Mesenchymal stem cell (in vitro differentiated cells and primary cell): ENCODE data around the gene DAND5.

ENCODE experiments used
- DNase-seq: peaks from one replicate; pipeline ENCODE4 v3.0.0-alpha.2; 2013
- H2AFZ ChIP-seq: one replicate; pipeline ENCODE4 v1.6.1; 2013; ENCODE audit warnings: low read depth, mild to moderate bottlenecking, control low read depth, inconsistent platforms, low read length, moderate library complexity
- H2AK5ac ChIP-seq: 2 replicates; pipeline ENCODE4 v1.6.1; 2013; ENCODE audit warnings: low read length, moderate library complexity, mild to moderate bottlenecking, inconsistent platforms; ENCODE audit not compliant: severe bottlenecking
- H2BK120ac ChIP-seq: one replicate; pipeline ENCODE4 v1.6.1; 2013; ENCODE audit warnings: low read depth, mild to moderate bottlenecking, inconsistent platforms, low read length, moderate library complexity
- H2BK12ac ChIP-seq, 2 experiments: one replicate each; pipeline ENCODE4 v1.6.1; 2013; ENCODE audit warnings: inconsistent platforms in 2 of 2, low read length in 2 of 2, mild to moderate bottlenecking in 2 of 2, moderate library complexity in 2 of 2, control low read depth in 1 of 2
- H2BK15ac ChIP-seq: one replicate; pipeline ENCODE4 v1.6.1; 2013; ENCODE audit warnings: mild to moderate bottlenecking, low read depth, inconsistent platforms; ENCODE audit not compliant: poor library complexity, severe bottlenecking
- H2BK5ac ChIP-seq: 2 replicates; pipeline ENCODE4 v1.6.1; 2013; ENCODE audit warnings: low read depth, mild to moderate bottlenecking, low read length, control low read depth, inconsistent platforms; ENCODE audit not compliant: poor library complexity, severe bottlenecking
- H3K14ac ChIP-seq, 2 experiments: one replicate each; pipeline ENCODE4 v1.6.1; 2013; ENCODE audit warnings: inconsistent platforms in 2 of 2, low read length in 2 of 2, control low read depth in 1 of 2, mild to moderate bottlenecking in 1 of 2, moderate library complexity in 1 of 2
- H3K18ac ChIP-seq, 2 experiments: one replicate each; pipeline ENCODE4 v1.6.1; 2013; ENCODE audit warnings: inconsistent platforms in 2 of 2, low read length in 2 of 2, control low read depth in 1 of 2, low read depth in 1 of 2, mild to moderate bottlenecking in 1 of 2
- H3K23ac ChIP-seq, 2 experiments: one replicate each; pipeline ENCODE4 v1.6.1; 2013; ENCODE audit warnings: inconsistent platforms in 2 of 2, low read length in 2 of 2, mild to moderate bottlenecking in 2 of 2, moderate library complexity in 2 of 2, control low read depth in 1 of 2
- H3K27ac ChIP-seq: 2 replicates; pipeline ENCODE4 v1.5.1; 2013; ENCODE audit warnings: mild to moderate bottlenecking, moderate library complexity, low read length, control low read depth, inconsistent platforms; ENCODE audit not compliant: poor library complexity, severe bottlenecking
- H3K27me3 ChIP-seq, 2 experiments: 2 replicates each; pipeline versions ENCODE4 v1.6.1 to v1.7.0; 2013; ENCODE audit warnings: low read length in 2 of 2, mild to moderate bottlenecking in 2 of 2, moderate library complexity in 2 of 2, control low read depth in 1 of 2, inconsistent platforms in 1 of 2; ENCODE audit not compliant: control insufficient read depth in 1 of 2, insufficient read depth in 1 of 2
- H3K36me3 ChIP-seq, 2 experiments: 2 replicates each; pipeline versions ENCODE4 v1.6.1 to v1.7.0; 2013; ENCODE audit warnings: low read length in 2 of 2, control low read depth in 1 of 2, inconsistent platforms in 1 of 2, low read depth in 1 of 2, mild to moderate bottlenecking in 1 of 2; ENCODE audit not compliant: insufficient read depth in 2 of 2, control insufficient read depth in 1 of 2
- H3K4ac ChIP-seq, 2 experiments: one replicate each; pipeline ENCODE4 v1.6.1; 2013; ENCODE audit warnings: inconsistent platforms in 2 of 2, low read length in 2 of 2, mild to moderate bottlenecking in 2 of 2, moderate library complexity in 2 of 2, control low read depth in 1 of 2, low read depth in 1 of 2
- H3K4me1 ChIP-seq: 2 replicates; pipeline ENCODE4 v1.6.1; 2013; ENCODE audit warnings: low read depth, low read length, control low read depth; ENCODE audit not compliant: control insufficient read depth, insufficient read depth
- H3K4me2 ChIP-seq: 2 replicates; pipeline ENCODE4 v1.6.1; 2013; ENCODE audit warnings: low read length, mild to moderate bottlenecking, inconsistent platforms; ENCODE audit not compliant: poor library complexity, severe bottlenecking
- H3K4me3 ChIP-seq, 2 experiments: 2 replicates each; pipeline versions ENCODE4 v1.5.1 to v1.7.0; 2013; ENCODE audit warnings: low read length in 2 of 2, mild to moderate bottlenecking in 2 of 2, control low read depth in 1 of 2, low read depth in 1 of 2; ENCODE audit not compliant: insufficient read depth in 1 of 2
- H3K79me1 ChIP-seq: replicated peaks from 2 replicates; pipeline ENCODE4 v1.6.1; 2013; ENCODE audit warnings: mild to moderate bottlenecking, control low read depth, low read length, inconsistent platforms; ENCODE audit not compliant: poor library complexity, severe bottlenecking
- H3K9ac ChIP-seq: 2 replicates; pipeline ENCODE4 v1.7.0; 2013; ENCODE audit warnings: mild to moderate bottlenecking, low read length, moderate library complexity
- H3K9me3 ChIP-seq: 2 replicates; pipeline ENCODE4 v1.7.0; 2013; ENCODE audit warnings: mild to moderate bottlenecking, low read length; ENCODE audit not compliant: control insufficient read depth
- H4K8ac ChIP-seq: one replicate; pipeline ENCODE4 v1.6.1; 2013; ENCODE audit warnings: inconsistent platforms, mild to moderate bottlenecking, low read length, moderate library complexity
- H4K91ac ChIP-seq: one replicate; pipeline ENCODE4 v1.6.1; 2013; ENCODE audit warnings: mild to moderate bottlenecking, low read length, inconsistent platforms
- WGBS: methylation state at CpG from one replicate; pipeline ENCODE4 v1.1.7; 2013; ENCODE audit warnings: mixed read lengths; 5-methylcytosine and 5-hydroxymethylcytosine counted together

The DAND5 gene

DNA sequence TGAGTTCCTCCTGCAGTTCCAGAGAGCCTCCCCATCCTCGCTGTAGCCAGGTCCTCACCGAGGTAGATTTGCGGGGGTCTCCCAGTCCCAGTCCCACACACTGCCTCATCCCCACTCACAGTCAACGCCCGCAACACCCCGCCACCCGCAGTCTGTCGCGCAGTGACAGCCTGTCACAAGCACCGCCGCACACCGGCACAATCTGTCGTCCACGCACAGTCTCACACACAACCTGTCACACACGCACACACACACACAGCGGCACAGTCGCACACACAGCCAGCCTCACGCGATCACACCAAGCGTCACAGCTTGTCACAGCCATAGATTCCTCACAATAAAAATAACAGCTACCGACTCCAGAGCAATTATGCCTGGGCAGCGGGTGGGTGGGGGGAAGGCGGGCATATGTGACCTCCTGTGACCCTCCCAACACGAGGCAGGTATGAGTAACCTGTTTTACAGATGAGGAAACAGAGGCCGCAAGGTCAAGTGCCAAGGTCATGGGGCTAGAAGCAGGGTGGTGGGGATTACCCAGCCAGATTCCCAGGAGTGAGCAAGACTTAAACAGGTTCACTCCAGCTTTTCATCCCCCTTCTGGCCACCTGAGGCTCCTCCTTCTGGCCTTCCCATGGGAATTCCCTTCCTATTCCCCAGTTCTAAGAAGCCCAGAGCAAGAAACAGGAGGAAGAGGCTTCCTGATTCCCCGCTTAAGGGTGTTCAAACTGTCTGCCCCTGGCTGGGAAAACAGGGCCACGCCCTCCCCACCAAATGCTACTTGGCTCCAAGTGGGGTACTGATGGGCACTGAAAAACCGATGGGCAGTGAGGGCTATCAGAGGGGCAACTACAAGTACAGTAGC lies 39.8 kb downstream of the DAND5 start:
- no peak for DNase-seq
- H3K23ac ChIP-seq, result no peak overlapping the region
- no peak overlapping the region for H4K91ac ChIP-seq
- no peak overlapping the region for H2AFZ ChIP-seq
- no peak overlapping the region for H2BK120ac ChIP-seq
- H3K9ac ChIP-seq, result peak overlapping the region; percentile 78
- H4K8ac ChIP-seq, result no peak overlapping the region
- no peak overlapping the region for H2AK5ac ChIP-seq
- H3K4me2 ChIP-seq, result no peak overlapping the region
- 71% methylated on average over 27 of the region's 28 CpGs for WGBS
- H3K4me3 ChIP-seq, result peak overlapping the region; percentile 14 to 46
- peaks cover 0 to 93% of the 10 kb centered on the region in 2 experiments for H3K27me3 ChIP-seq
- H3K18ac ChIP-seq, result no peak overlapping the region
- no peak overlapping the region for H3K14ac ChIP-seq
- no peaks in the 10 kb centered on the region for H3K79me1 ChIP-seq
- H3K9me3 ChIP-seq, result no peaks in the 10 kb centered on the region
- H2BK15ac ChIP-seq, result no peak overlapping the region
- H3K4me1 ChIP-seq, result peaks cover 37% of the 10 kb centered on the region
- H3K27ac ChIP-seq, result no peak overlapping the region
- H2BK5ac ChIP-seq, result no peak overlapping the region
- H3K36me3 ChIP-seq, result peaks cover 4 to 10% of the 10 kb centered on the region in 2 experiments
- H2BK12ac ChIP-seq, result no peak overlapping the region
- H3K4ac ChIP-seq, result no peak overlapping the region

DNA sequence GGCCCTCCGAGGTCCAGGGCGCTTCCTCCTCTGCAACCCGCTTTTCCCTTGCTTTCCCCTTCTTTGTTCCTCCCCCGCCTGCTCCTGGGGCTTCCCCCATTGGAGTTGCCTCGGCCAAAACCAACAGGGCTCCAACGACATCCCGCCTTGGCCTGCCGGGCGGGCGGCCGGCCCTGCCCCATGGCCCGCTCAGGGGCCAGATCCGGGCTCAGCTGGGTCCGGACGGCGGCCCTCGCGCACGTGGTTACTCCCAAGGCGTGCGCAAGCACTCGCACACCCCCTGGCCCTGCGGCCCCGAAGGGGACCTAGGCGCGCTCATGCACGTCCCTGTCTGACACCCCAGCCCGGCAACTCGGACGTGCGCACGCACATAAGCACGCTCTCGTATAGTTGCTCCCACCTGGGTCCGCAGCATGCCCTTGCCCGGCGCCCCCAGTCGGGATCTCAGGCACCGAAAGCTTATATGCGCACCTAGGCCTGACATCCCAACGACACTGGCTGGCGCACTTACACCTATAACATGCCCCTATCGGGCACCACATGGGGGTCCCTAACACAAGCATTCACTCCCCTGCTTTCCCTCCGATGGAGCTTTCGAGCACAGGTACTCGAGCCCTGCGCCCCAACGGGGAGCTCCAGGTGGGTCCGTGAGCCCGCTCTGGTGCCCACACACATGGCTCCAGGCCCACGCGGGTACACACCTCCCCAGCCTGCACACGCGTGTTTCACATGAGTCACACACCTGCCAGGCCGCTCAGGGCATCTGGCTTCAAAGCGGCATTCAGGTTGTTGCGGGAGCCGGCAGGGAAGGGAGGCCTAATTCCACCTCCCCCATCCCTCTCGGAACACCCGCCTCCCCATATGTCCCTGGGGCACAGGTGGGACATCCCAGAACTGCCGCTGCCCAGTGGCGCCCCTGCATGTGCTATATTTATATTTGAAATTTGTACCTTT lies 40.9 kb downstream of the DAND5 start:
- H2AFZ ChIP-seq, result no peak overlapping the region
- no peak overlapping the region for H4K91ac ChIP-seq
- H2BK120ac ChIP-seq, result no peak overlapping the region
- peak overlapping the region; percentile 17 to 46 for H3K4me3 ChIP-seq
- peaks cover 2% of the 10 kb centered on the region for H3K79me1 ChIP-seq
- no peak overlapping the region for H2AK5ac ChIP-seq
- 5% methylated on average over 58 of the region's 62 CpGs for WGBS
- peaks cover 0 to 96% of the 10 kb centered on the region in 2 experiments for H3K27me3 ChIP-seq
- peaks cover 4 to 10% of the 10 kb centered on the region in 2 experiments for H3K36me3 ChIP-seq
- H3K4me1 ChIP-seq, result peaks cover 41% of the 10 kb centered on the region
- no peak overlapping the region for H4K8ac ChIP-seq
- H3K4ac ChIP-seq, result no peak overlapping the region
- no peak for DNase-seq
- no peak overlapping the region for H2BK12ac ChIP-seq
- H3K23ac ChIP-seq, result no peak overlapping the region
- no peak overlapping the region for H3K27ac ChIP-seq
- no peak overlapping the region for H3K14ac ChIP-seq
- H3K18ac ChIP-seq, result no peak overlapping the region
- H2BK5ac ChIP-seq, result no peak overlapping the region
- H2BK15ac ChIP-seq, result no peak overlapping the region
- H3K9me3 ChIP-seq, result no peaks in the 10 kb centered on the region
- peak overlapping the region; percentile 68 for H3K9ac ChIP-seq
- no peak overlapping the region for H3K4me2 ChIP-seq

DNA sequence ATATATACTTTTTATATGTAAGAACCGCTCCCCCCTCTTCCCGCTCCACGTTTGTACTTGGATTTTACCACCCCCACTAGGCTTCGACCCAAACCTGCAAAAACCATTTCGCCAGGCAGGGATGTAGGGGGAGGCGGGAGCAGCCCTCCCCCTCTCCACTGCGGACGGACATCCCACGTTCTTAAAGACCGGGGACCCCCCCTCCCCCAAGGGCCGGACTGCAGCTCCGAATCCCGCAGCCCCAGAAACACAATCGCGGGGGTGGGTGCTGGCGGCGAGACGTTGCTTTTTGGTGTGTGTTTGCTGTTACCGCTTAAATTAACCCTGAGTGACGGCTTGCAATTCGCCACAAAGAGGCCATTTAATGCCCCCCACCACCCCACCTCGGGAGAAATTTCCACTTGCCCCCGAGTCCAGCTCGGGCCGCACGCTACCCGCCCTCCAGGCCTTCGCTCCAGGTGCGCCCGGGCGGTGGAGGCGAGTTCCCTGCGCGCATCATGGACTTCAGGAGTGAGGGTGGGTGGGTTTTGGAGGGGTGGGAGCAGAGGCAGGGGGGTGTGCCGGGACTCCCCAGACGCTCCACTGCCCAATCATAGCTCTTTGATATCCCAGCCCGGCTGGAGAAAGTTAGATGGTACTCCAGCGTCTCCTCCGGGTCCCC lies 41.7 kb downstream of the DAND5 start:
- Histone ChIP-seq H3K36me3 (peaks cover 4 to 10% of the 10 kb centered on the region in 2 experiments), H4K91ac (no peak overlapping the region)

More for the DNA sequence above, 41.7 kb downstream of the DAND5 start:
- no peak overlapping the region for H2AK5ac ChIP-seq
- H3K4ac ChIP-seq, result no peak overlapping the region
- H3K23ac ChIP-seq, result no peak overlapping the region
- H3K9me3 ChIP-seq, result no peaks in the 10 kb centered on the region
- H3K4me1 ChIP-seq, result peaks cover 43% of the 10 kb centered on the region
- no peak overlapping the region for H3K4me2 ChIP-seq
- no peak overlapping the region for H3K4me3 ChIP-seq
- no peak overlapping the region for H3K14ac ChIP-seq
- peaks cover 2% of the 10 kb centered on the region for H3K79me1 ChIP-seq
- no peak overlapping the region for H2BK5ac ChIP-seq
- no peak overlapping the region for H3K18ac ChIP-seq
- no peak overlapping the region for H2BK12ac ChIP-seq
- no peak overlapping the region for H4K8ac ChIP-seq
- H2BK120ac ChIP-seq, result no peak overlapping the region
- no peak overlapping the region for H2AFZ ChIP-seq
- H3K9ac ChIP-seq, result peak overlapping the region; percentile 99
- H2BK15ac ChIP-seq, result no peak overlapping the region
- DNase-seq, result no peak
- WGBS, result 6% methylated on average over 31 of the region's 39 CpGs
- H3K27ac ChIP-seq, result no peak overlapping the region
- H3K27me3 ChIP-seq, result peaks cover 0 to 96% of the 10 kb centered on the region in 2 experiments
